GM23248 (cell line): ENCODE measurements around the gene CTIF. TPM values are rescaled to one million over a fixed set of nuclear protein-coding genes. Genes with fewer than 3 reads are reported as not detected.

ENCODE experiments used
- DNase-seq: peaks from one replicate; pipeline ENCODE4 v3.0.0-alpha.2; 2015
- H2AFZ ChIP-seq: fragments of 200-600 bp; sonication (generic); 2 replicates; pipeline ENCODE4 v1.6.1; 2016; ENCODE audit warnings: antibody characterized with exemption
- H3F3A ChIP-seq: fragments of 200-600 bp; sonication (generic); 2 replicates; pipeline ENCODE4 v1.6.1; 2016; ENCODE audit warnings: mild to moderate bottlenecking, antibody characterized with exemption, mixed run types; ENCODE audit not compliant: insufficient read depth
- H3K27ac ChIP-seq: fragments of 200-600 bp; sonication (generic); 2 replicates; pipeline ENCODE4 v1.5.1; 2016; ENCODE audit warnings: mild to moderate bottlenecking
- H3K27me3 ChIP-seq: fragments of 200-600 bp; sonication (generic); replicated peaks from 2 replicates; pipeline ENCODE4 v1.6.1; 2016; ENCODE audit warnings: mild to moderate bottlenecking; ENCODE audit not compliant: insufficient read depth
- H3K36me3 ChIP-seq: fragments of 200-600 bp; sonication (generic); 2 replicates; pipeline ENCODE4 v1.6.1; 2016; ENCODE audit warnings: low read depth, mild to moderate bottlenecking
- H3K4me1 ChIP-seq: fragments of 200-600 bp; sonication (generic); 2 replicates; pipeline ENCODE4 v1.6.1; 2016; ENCODE audit warnings: mild to moderate bottlenecking; ENCODE audit not compliant: insufficient read depth
- H3K4me2 ChIP-seq: fragments of 200-600 bp; sonication (generic); one replicate; pipeline ENCODE4 v1.6.1; 2016; ENCODE audit warnings: mild to moderate bottlenecking; ENCODE audit not compliant: unreplicated experiment
- H3K4me3 ChIP-seq: fragments of 200-600 bp; sonication (generic); 2 replicates; pipeline ENCODE4 v1.5.1; 2016; ENCODE audit warnings: mild to moderate bottlenecking
- H3K79me2 ChIP-seq: fragments of 200-600 bp; sonication (generic); 2 replicates; pipeline ENCODE4 v1.6.1; 2016; ENCODE audit warnings: mild to moderate bottlenecking; ENCODE audit not compliant: insufficient read depth
- H3K9ac ChIP-seq: fragments of 200-600 bp; sonication (generic); 2 replicates; pipeline ENCODE4 v1.6.1; 2016; ENCODE audit warnings: mild to moderate bottlenecking
- H3K9me2 ChIP-seq: fragments of 200-600 bp; sonication (generic); 2 replicates; pipeline ENCODE4 v1.6.1; 2016; ENCODE audit warnings: mixed run types, mild to moderate bottlenecking, moderate library complexity; ENCODE audit not compliant: insufficient read depth
- H3K9me3 ChIP-seq: fragments of 200-600 bp; sonication (generic); one replicate; pipeline ENCODE4 v1.6.1; 2017; ENCODE audit warnings: low read depth
- H4K20me1 ChIP-seq: fragments of 200-600 bp; sonication (generic); 2 replicates; pipeline ENCODE4 v1.6.0; 2016; ENCODE audit not compliant: insufficient read depth
- EZH2 ChIP-seq: fragments of 200-600 bp; sonication (generic); IDR thresholded peaks from 2 replicates; pipeline ENCODE4 v1.6.1; 2018; ENCODE audit warnings: antibody characterized with exemption, mild to moderate bottlenecking; ENCODE audit not compliant: insufficient read depth, poor library complexity, severe bottlenecking
- EZH2phosphoT487 ChIP-seq: fragments of 200-600 bp; sonication (generic); IDR thresholded peaks from 2 replicates; pipeline ENCODE4 v1.6.1; 2018; ENCODE audit warnings: antibody characterized with exemption, moderate library complexity, mild to moderate bottlenecking, low read depth; ENCODE audit not compliant: insufficient read depth
- WGBS, 2 experiments: methylation state at CpG; one replicate each; pipeline ENCODE4 v1.1.6; 2015 to 2017; ENCODE audit warnings: low lambda C conversion rate in 2 of 2, low coverage in 1 of 2; ENCODE audit errors: missing lambda C conversion rate in 2 of 2; 5-methylcytosine and 5-hydroxymethylcytosine counted together
- in situ Hi-C: fragments of 300-500 bp; cut with MboI; formaldehyde crosslinking; loops from 2 replicates; pipeline ENCODE4 v1.15.0; 2020
- microRNA-seq: library from miRNA; unstranded; fragments of <30 nt; microRNA quantifications from one replicate; pipeline ENCODE4, GENCODE V29; 2016; ENCODE audit warnings: borderline number of aligned reads
- polyA plus RNA-seq: library from polyadenylated mRNA; unstranded; fragments of >200 nt; fragmentation: Nextera tagmentation; extraction: Ambion mirVana; gene quantifications from 2 replicates; pipeline ENCODE4 v1.2.1, GENCODE V29; 2016
- small RNA-seq: library from RNA; depleted of rRNA; stranded (forward); fragments of <200 nt; gene quantifications from one replicate; pipeline ENCODE3, GENCODE V24; 2014; ENCODE audit warnings: low read depth, low replicate concordance
- total RNA-seq: library from RNA; depleted of rRNA; stranded (reverse); fragments of >200 nt; shearing (Covaris generic); gene quantifications from 2 replicates; pipeline ENCODE4 v1.2.3, GENCODE V29; 2014; rRNA removed

The CTIF gene
- total and polyA plus RNA-seq, 2 experiments from 2014 or later, result 21.5 to 46.8 TPM

- H3K9ac ChIP-seq, result no peak overlapping the region
- DNase-seq, result no peak
Observed at GRCh38 chr18:48910972-48911545, 372.2 kb downstream of the CTIF start.

More at GRCh38 chr18:48910972-48911545, 372.2 kb downstream of the CTIF start:
- no peaks in the 10 kb centered on the region for H3K36me3 ChIP-seq
- H3K4me3 ChIP-seq, result no peak overlapping the region
- no peaks in the 10 kb centered on the region for H3K79me2 ChIP-seq
- H3K4me2 ChIP-seq, result no peak overlapping the region
- WGBS, 2 experiments, result 85 to 87% methylated on average over 17 of the region's 17 CpGs
- no peaks in the 10 kb centered on the region for H3K9me3 ChIP-seq
- H3K9me2 ChIP-seq, result no peaks in the 10 kb centered on the region
- H3K27me3 ChIP-seq, result no peaks in the 10 kb centered on the region
- H2AFZ ChIP-seq, result no peak overlapping the region
- TF ChIP-seq EZH2 (no peak), EZH2phosphoT487 (no peak)
- H4K20me1 ChIP-seq, result no peaks in the 10 kb centered on the region
- no peak overlapping the region for H3K27ac ChIP-seq
- in situ Hi-C loops, result no loop called here
- H3F3A ChIP-seq, result peaks cover 7% of the 10 kb centered on the region
- H3K4me1 ChIP-seq, result no peaks in the 10 kb centered on the region

Small RNA genes within 50 kb of the gene (microRNA-seq; reads per million reads assigned to microRNA genes)
- not detected for gene MIR4743

Small RNA genes within 50 kb of the gene (small RNA-seq; reads per million reads assigned to genes)
- not detected for gene MIR4743

Other genes with a start within 250 kb of the CTIF start
- gene ZBTB7C, start 129.6 kb upstream of the CTIF start, total RNA-seq, result not detected in 2 replicates
- not detected in 2 replicates for gene ZBTB7C, start 129.6 kb upstream of the CTIF start, polyA plus RNA-seq